NCI-H345 treated with DMSO at 0.1 percent for 48 hours (cell line): Measurements from ENCODE around the gene MADD.

ENCODE experiments used
- DNase-seq: peaks from one replicate; lab custom pipeline; 2025; ENCODE audit not compliant: unreplicated experiment; lab: John Stamatoyannopoulos, UW

The MADD gene

DNA sequence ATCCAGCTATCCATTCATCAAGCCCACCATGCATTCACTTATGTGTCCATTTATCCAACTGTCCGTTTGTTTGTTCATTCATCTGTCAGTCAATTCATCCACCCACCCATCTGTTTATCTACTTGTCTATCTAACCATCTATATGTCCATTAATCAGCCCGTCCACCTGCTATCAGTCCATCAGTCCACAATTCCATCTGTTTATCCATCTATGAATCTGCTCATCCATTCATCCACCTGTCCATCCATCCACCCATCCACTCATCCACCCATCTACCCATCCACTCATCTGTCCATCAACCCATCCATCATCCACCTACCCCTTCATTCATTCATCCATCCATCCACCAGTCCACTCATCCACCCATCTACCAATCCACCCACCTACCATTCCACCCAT is 109.4 kb downstream of the MADD start:
- DNase-seq, result no peak
